Mammary epithelial cell (primary cell): Measurements from ENCODE around the gene RADIL.

Source experiments
- EZH2 ChIP-seq: IDR thresholded peaks from 2 replicates; pipeline ENCODE4 v1.6.1; 2012; ENCODE audit warnings: low read length, inconsistent platforms, borderline replicate concordance
- TF ChIP-seq, protein P1 (sequence below), 2 donors: IDR thresholded peaks in 1 of 2; conservative IDR thresholded peaks in 1 of 2; 2 replicates each; pipeline ENCODE4 v1.5.1; 2011 to 2012; ENCODE audit warnings: inconsistent platforms in 2 of 2, low read length in 2 of 2, mild to moderate bottlenecking in 2 of 2, control low read depth in 1 of 2, low read depth in 1 of 2; ENCODE audit not compliant: insufficient read depth in 1 of 2; ENCODE audit errors: extremely low read depth in 1 of 2

DNA sequence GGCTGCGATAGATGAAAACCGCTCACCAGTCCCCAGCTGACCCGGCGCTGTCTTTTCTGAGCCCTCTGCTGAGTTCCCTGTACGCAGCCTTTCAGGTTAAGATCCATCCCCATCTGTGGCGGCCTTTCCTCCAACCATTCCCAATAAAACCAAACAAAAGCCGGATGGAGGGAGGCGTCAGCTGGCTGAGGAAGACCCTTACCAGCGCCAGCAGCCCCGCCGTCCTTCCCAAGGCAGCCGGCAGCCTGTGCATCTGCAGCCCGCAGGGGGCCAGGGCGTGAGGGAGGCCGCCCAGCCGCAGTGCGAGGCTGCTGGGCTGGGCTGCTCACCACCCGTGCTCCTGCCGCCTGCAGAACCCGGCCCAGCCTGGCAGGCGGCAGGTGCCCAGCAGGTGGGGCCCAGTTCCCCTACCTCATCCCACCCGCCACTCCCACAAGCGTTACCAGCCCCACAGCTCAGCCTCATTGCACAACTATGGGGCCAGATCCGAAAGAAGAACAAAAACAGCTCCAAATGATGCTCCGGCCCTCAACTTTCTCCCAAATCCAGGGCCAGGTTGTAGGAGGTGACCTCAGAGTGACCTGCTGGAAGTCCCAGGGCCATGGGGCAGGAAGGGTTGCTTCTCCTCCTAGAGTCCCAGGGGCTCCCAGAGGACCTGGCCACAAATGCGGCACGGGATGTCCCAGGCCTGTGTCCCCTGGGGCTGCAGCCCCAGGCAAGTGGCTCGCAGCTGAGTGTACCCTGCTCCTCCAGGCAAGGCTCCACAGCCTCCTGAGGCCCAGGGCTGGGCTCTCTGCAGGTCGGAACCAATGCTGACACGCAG lies 45.5 kb downstream of the RADIL start:
- TF ChIP-seq, protein P1, sequence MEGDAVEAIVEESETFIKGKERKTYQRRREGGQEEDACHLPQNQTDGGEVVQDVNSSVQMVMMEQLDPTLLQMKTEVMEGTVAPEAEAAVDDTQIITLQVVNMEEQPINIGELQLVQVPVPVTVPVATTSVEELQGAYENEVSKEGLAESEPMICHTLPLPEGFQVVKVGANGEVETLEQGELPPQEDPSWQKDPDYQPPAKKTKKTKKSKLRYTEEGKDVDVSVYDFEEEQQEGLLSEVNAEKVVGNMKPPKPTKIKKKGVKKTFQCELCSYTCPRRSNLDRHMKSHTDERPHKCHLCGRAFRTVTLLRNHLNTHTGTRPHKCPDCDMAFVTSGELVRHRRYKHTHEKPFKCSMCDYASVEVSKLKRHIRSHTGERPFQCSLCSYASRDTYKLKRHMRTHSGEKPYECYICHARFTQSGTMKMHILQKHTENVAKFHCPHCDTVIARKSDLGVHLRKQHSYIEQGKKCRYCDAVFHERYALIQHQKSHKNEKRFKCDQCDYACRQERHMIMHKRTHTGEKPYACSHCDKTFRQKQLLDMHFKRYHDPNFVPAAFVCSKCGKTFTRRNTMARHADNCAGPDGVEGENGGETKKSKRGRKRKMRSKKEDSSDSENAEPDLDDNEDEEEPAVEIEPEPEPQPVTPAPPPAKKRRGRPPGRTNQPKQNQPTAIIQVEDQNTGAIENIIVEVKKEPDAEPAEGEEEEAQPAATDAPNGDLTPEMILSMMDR (conservative IDR thresholded peaks at IDR 0.05 in 1 of 2, IDR thresholded peaks at IDR 0.05 in 1 of 2; ENCODE audit: extremely low read depth in 1 of 2, insufficient read depth in 1 of 2, low read depth in 1 of 2, low read length in 2 of 2): no peak
- TF ChIP-seq EZH2: no peak
